GM18499 (cell line): Measurements from ENCODE around the gene PXDN.

Experiments used
- ATAC-seq: cut with Tn5 transposase; IDR thresholded peaks from one replicate; pipeline ENCODE4 v1.9.1; 2021; ENCODE audit warnings: moderate number of reproducible peaks; ENCODE audit not compliant: insufficient read depth, unreplicated experiment

Gene PXDN

GRCh38 chr2:1590596-1591460 is 153.5 kb downstream of the PXDN start:
- ATAC-seq, result no peak

- ATAC-seq, result no peak
These were observed 155.2 kb downstream of the PXDN start for GRCh38 chr2:1588978-1589621.

- ATAC-seq, result no peak
These were observed 156.0 kb downstream of the PXDN start for GRCh38 chr2:1588051-1588977.

- no peak for ATAC-seq
These were observed 157.1 kb downstream of the PXDN start for GRCh38 chr2:1586923-1587840.

GRCh38 chr2:1586251-1586922 is 157.9 kb downstream of the PXDN start:
- no peak for ATAC-seq

GRCh38 chr2:1585635-1586034 is 158.7 kb downstream of the PXDN start:
- ATAC-seq, result no peak

GRCh38 chr2:1584691-1585485 is 159.4 kb downstream of the PXDN start:
- ATAC-seq, result no peak

- no peak for ATAC-seq
These were observed 160.2 kb downstream of the PXDN start for GRCh38 chr2:1584051-1584531.

GRCh38 chr2:1582891-1583341 is 161.4 kb downstream of the PXDN start:
- no peak for ATAC-seq

GRCh38 chr2:1581965-1582625 is 162.2 kb downstream of the PXDN start:
- no peak for ATAC-seq
